H9 (cell line): ENCODE measurements around the gene IQCK. TPM values are rescaled to one million over a fixed set of nuclear protein-coding genes. Genes with fewer than 3 reads are reported as not detected.

Experiments
- DNase-seq: peaks from one replicate; pipeline ENCODE4 v3.0.0-alpha.2; 2017
- H2AFZ ChIP-seq: one replicate; pipeline ENCODE4 v1.6.1; 2013; ENCODE audit warnings: mild to moderate bottlenecking, low read length, control low read depth, moderate library complexity
- H2AK5ac ChIP-seq: 2 replicates; pipeline ENCODE4 v1.6.1; 2013; ENCODE audit warnings: low read length, control low read depth, mixed read lengths; ENCODE audit not compliant: insufficient read length
- H2BK120ac ChIP-seq: one replicate; pipeline ENCODE4 v1.6.1; 2013; ENCODE audit warnings: low read depth, mild to moderate bottlenecking, low read length, control low read depth, inconsistent platforms; ENCODE audit not compliant: poor library complexity, severe bottlenecking
- H2BK12ac ChIP-seq: 2 replicates; pipeline ENCODE4 v1.6.1; 2013; ENCODE audit warnings: low read length, control low read depth, mixed read lengths, low read depth; ENCODE audit not compliant: insufficient read length
- H2BK15ac ChIP-seq: 2 replicates; pipeline ENCODE4 v1.6.1; 2013; ENCODE audit warnings: low read depth, low read length, control low read depth
- H2BK20ac ChIP-seq: one replicate; pipeline ENCODE4 v1.6.1; 2013; ENCODE audit warnings: low read depth, mild to moderate bottlenecking, low read length, control low read depth, inconsistent platforms; ENCODE audit not compliant: poor library complexity, severe bottlenecking
- H2BK5ac ChIP-seq: 2 replicates; pipeline ENCODE4 v1.6.1; 2013; ENCODE audit warnings: low read length, control low read depth, mixed read lengths; ENCODE audit not compliant: insufficient read length
- H3K14ac ChIP-seq: 2 replicates; pipeline ENCODE4 v1.6.1; 2013; ENCODE audit warnings: low read length, control low read depth; ENCODE audit not compliant: insufficient read depth
- H3K18ac ChIP-seq: 2 replicates; pipeline ENCODE4 v1.6.1; 2013; ENCODE audit warnings: low read depth, mild to moderate bottlenecking, mixed read lengths, low read length, control low read depth; ENCODE audit not compliant: insufficient read length
- H3K23ac ChIP-seq: 2 replicates; pipeline ENCODE4 v1.6.1; 2013; ENCODE audit warnings: low read length, control low read depth, mixed read lengths, low read depth; ENCODE audit not compliant: insufficient read length
- H3K23me2 ChIP-seq: 2 replicates; pipeline ENCODE4 v1.6.1; 2013; ENCODE audit warnings: low read depth, mild to moderate bottlenecking, mixed read lengths, low read length, control low read depth; ENCODE audit not compliant: insufficient read length, poor library complexity, severe bottlenecking
- H3K27ac ChIP-seq: 2 replicates; pipeline ENCODE4 v1.5.1; 2013; ENCODE audit warnings: low read length, control low read depth, mixed read lengths, low read depth; ENCODE audit not compliant: insufficient read length
- H3K27me3 ChIP-seq: 2 replicates; pipeline ENCODE4 v1.6.1; 2013; ENCODE audit warnings: low read length, control low read depth, inconsistent platforms; ENCODE audit not compliant: insufficient read depth
- H3K4ac ChIP-seq: 2 replicates; pipeline ENCODE4 v1.6.1; 2013; ENCODE audit warnings: low read depth, mild to moderate bottlenecking, control low read depth, inconsistent platforms, low read length, moderate library complexity
- H3K4me1 ChIP-seq: 2 replicates; pipeline ENCODE4 v1.6.1; 2013; ENCODE audit warnings: low read length, control low read depth, inconsistent platforms; ENCODE audit not compliant: insufficient read depth
- H3K4me2 ChIP-seq: 2 replicates; pipeline ENCODE4 v1.6.1; 2013; ENCODE audit warnings: low read length, control low read depth, mixed read lengths; ENCODE audit not compliant: insufficient read length, insufficient read depth
- H3K56ac ChIP-seq: 2 replicates; pipeline ENCODE4 v1.6.1; 2013; ENCODE audit warnings: low read depth, mild to moderate bottlenecking, mixed read lengths, low read length, control low read depth; ENCODE audit not compliant: insufficient read length
- H3K79me1 ChIP-seq: 2 replicates; pipeline ENCODE4 v1.6.1; 2013; ENCODE audit warnings: low read depth, mild to moderate bottlenecking, moderate library complexity, low read length, control low read depth, inconsistent platforms; ENCODE audit not compliant: insufficient read depth, poor library complexity, severe bottlenecking
- H3K79me2 ChIP-seq: 2 replicates; pipeline ENCODE4 v1.6.1; 2013; ENCODE audit warnings: low read length, control low read depth, inconsistent platforms; ENCODE audit not compliant: insufficient read depth
- H3K9ac ChIP-seq: 2 replicates; pipeline ENCODE4 v1.6.1; 2013; ENCODE audit warnings: low read length, control low read depth, mixed read lengths; ENCODE audit not compliant: insufficient read length; ENCODE audit errors: extremely low read depth
- H3K9me3 ChIP-seq: one replicate; pipeline ENCODE4 v1.6.1; 2013; ENCODE audit warnings: low read depth, low read length, inconsistent platforms; ENCODE audit not compliant: control insufficient read depth
- H3T11ph ChIP-seq: one replicate; pipeline ENCODE4 v1.6.1; 2013; ENCODE audit warnings: mild to moderate bottlenecking, low read length, control low read depth, inconsistent platforms
- H4K20me1 ChIP-seq: one replicate; pipeline ENCODE4 v1.6.1; 2013; ENCODE audit not compliant: control insufficient read depth, insufficient read length, insufficient read depth
- H4K5ac ChIP-seq: 2 replicates; pipeline ENCODE4 v1.6.1; 2013; ENCODE audit warnings: low read depth, mild to moderate bottlenecking, mixed read lengths, low read length, control low read depth; ENCODE audit not compliant: insufficient read length
- H4K8ac ChIP-seq: replicated peaks from 2 replicates; pipeline ENCODE4 v1.6.1; 2013; ENCODE audit warnings: low read length, control low read depth, mixed read lengths, low read depth; ENCODE audit not compliant: insufficient read length
- H4K91ac ChIP-seq: 2 replicates; pipeline ENCODE4 v1.6.1; 2013; ENCODE audit warnings: low read depth, mild to moderate bottlenecking, moderate library complexity, mixed read lengths, low read length, control low read depth; ENCODE audit not compliant: insufficient read length
- H3K27ac Mint-ChIP-seq, 3 experiments: 2 replicates in 2 of 3; 3 replicates in 1 of 3; pipeline ENCODE4 v1.8.0; 2020 to 2021; ENCODE audit warnings: mixed read lengths in 3 of 3, mild to moderate bottlenecking in 1 of 3, moderate library complexity in 1 of 3
- H3K27me3 Mint-ChIP-seq: 2 replicates; pipeline ENCODE4 v1.8.0; 2021; ENCODE audit warnings: low read depth, mild to moderate bottlenecking, moderate library complexity, mixed read lengths
- H3K36me3 Mint-ChIP-seq, 3 experiments: 2 replicates in 2 of 3; 3 replicates in 1 of 3; pipeline ENCODE4 v1.8.0; 2020 to 2021; ENCODE audit warnings: low read depth in 3 of 3, mixed read lengths in 3 of 3; ENCODE audit not compliant: insufficient read depth in 1 of 3
- H3K4me1 Mint-ChIP-seq, 2 experiments: 2 replicates each; pipeline ENCODE4 v1.8.0; 2020; ENCODE audit warnings: mixed read lengths in 2 of 2
- H3K4me3 Mint-ChIP-seq, 2 experiments: 2 replicates in 1 of 2; 3 replicates in 1 of 2; pipeline ENCODE4 v1.8.0; 2020 to 2021; ENCODE audit warnings: mild to moderate bottlenecking in 2 of 2, mixed read lengths in 2 of 2, moderate library complexity in 1 of 2
- H3K9me3 Mint-ChIP-seq, 2 experiments: 2 replicates in 1 of 2; 3 replicates in 1 of 2; pipeline ENCODE4 v1.8.0; 2020; ENCODE audit warnings: mild to moderate bottlenecking in 2 of 2, mixed read lengths in 2 of 2, moderate library complexity in 1 of 2
- WGBS: extraction: QIAGEN DNeasy Blood & Tissue Kit; methylation state at CpG from one replicate; pipeline ENCODE4 v1.1.7; 2013; ENCODE audit warnings: missing lambda C conversion rate, low lambda C conversion rate, mixed read lengths; ENCODE audit not compliant: insufficient read length; ENCODE audit errors: extremely low coverage; 5-methylcytosine and 5-hydroxymethylcytosine counted together
- total RNA-seq: library from RNA; stranded (reverse); gene quantifications from 2 replicates; pipeline ENCODE4 v1.2.1, GENCODE V29; 2021
- TF ChIP-seq, protein P1 (sequence below): fragments of 200-600 bp; sonication (generic); conservative IDR thresholded peaks from 3 replicates; pipeline ENCODE4 v1.8.0; 2021; ENCODE audit warnings: antibody characterized with exemption, mild to moderate bottlenecking

The IQCK gene
- total RNA-seq, 1 experiment from 2014 or later: 9.0 TPM

- H3K18ac ChIP-seq: no peak overlapping the region
Measured at GRCh38 chr16:19771040-19771439, 53.0 kb downstream of the IQCK start.

More at GRCh38 chr16:19771040-19771439, 53.0 kb downstream of the IQCK start:
- H3K4me3 Mint-ChIP-seq: no peak overlapping the region
- Histone ChIP-seq H3K79me2 (no peaks in the 10 kb centered on the region), H4K5ac (no peak overlapping the region), H4K8ac (no peak overlapping the region), H3K27ac (no peak overlapping the region), H3T11ph (no peak overlapping the region), H3K9ac (no peak overlapping the region), H4K20me1 (no peaks in the 10 kb centered on the region), H2BK15ac (no peak overlapping the region), H2BK20ac (no peak overlapping the region), H2AFZ (no peak overlapping the region), H3K4me2 (no peak overlapping the region), H2BK120ac (no peak overlapping the region), H2BK12ac (no peak overlapping the region), H3K56ac (no peak overlapping the region), H3K4ac (no peak overlapping the region), H3K4me1 (peaks cover 2% of the 10 kb centered on the region; the same call in 1 of the 2 replicates), H3K14ac (no peak overlapping the region), H3K79me1 (no peaks in the 10 kb centered on the region), H3K9me3 (no peaks in the 10 kb centered on the region), H2AK5ac (no peak overlapping the region), H3K27me3 (no peaks in the 10 kb centered on the region), H3K23ac (no peak overlapping the region), H4K91ac (no peak overlapping the region), H2BK5ac (no peak overlapping the region), H3K23me2 (no peaks in the 10 kb centered on the region)
- H3K27ac Mint-ChIP-seq: no peak overlapping the region
- TF ChIP-seq, protein P1, sequence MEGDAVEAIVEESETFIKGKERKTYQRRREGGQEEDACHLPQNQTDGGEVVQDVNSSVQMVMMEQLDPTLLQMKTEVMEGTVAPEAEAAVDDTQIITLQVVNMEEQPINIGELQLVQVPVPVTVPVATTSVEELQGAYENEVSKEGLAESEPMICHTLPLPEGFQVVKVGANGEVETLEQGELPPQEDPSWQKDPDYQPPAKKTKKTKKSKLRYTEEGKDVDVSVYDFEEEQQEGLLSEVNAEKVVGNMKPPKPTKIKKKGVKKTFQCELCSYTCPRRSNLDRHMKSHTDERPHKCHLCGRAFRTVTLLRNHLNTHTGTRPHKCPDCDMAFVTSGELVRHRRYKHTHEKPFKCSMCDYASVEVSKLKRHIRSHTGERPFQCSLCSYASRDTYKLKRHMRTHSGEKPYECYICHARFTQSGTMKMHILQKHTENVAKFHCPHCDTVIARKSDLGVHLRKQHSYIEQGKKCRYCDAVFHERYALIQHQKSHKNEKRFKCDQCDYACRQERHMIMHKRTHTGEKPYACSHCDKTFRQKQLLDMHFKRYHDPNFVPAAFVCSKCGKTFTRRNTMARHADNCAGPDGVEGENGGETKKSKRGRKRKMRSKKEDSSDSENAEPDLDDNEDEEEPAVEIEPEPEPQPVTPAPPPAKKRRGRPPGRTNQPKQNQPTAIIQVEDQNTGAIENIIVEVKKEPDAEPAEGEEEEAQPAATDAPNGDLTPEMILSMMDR: no peak
- WGBS: no CpG with 5 or more reads among the region's 3 CpGs
- no peaks in the 10 kb centered on the region for H3K27me3 Mint-ChIP-seq
- peaks cover 19 to 26% of the 10 kb centered on the region in 2 experiments for H3K4me1 Mint-ChIP-seq
- peaks cover 14% of the 10 kb centered on the region in 2 experiments for H3K9me3 Mint-ChIP-seq
- H3K36me3 Mint-ChIP-seq: peaks cover 10 to 26% (median 14%) of the 10 kb centered on the region in 3 experiments
- DNase-seq: no peak
